K562 (cell line): ENCODE data around the gene CLIC1. TPM values are rescaled to one million over a fixed set of nuclear protein-coding genes. Genes with fewer than 3 reads are reported as not detected.

Experiments used
- BHLHE40 ChIP-seq: IDR thresholded peaks from 2 replicates; pipeline ENCODE4 v1.6.1; 2011; ENCODE audit warnings: low read length, improper control_type of control experiment
- EP300 ChIP-seq: IDR thresholded peaks from 2 replicates; pipeline ENCODE4 v1.6.1; 2012; ENCODE audit warnings: low read length, improper control_type of control experiment
- EP400 ChIP-seq: fragments of 450-650 bp; IDR thresholded peaks from 2 replicates; pipeline ENCODE4 v1.6.1; 2017; ENCODE audit warnings: antibody characterized with exemption, mild to moderate bottlenecking, moderate library complexity
- EZH2 ChIP-seq: IDR thresholded peaks from 2 replicates; pipeline ENCODE4 v1.6.1; 2012; ENCODE audit warnings: low read depth, mild to moderate bottlenecking, inconsistent platforms, low read length, borderline replicate concordance
- HOMEZ ChIP-seq: fragments of 250-450 bp; sonication (Bioruptor Pico); IDR thresholded peaks from 2 replicates; pipeline ENCODE4 v1.4.0; 2020; ENCODE audit warnings: mild to moderate bottlenecking, moderate library complexity
- NKRF ChIP-seq: fragments of 450-650 bp; IDR thresholded peaks from 2 replicates; pipeline ENCODE4 v1.6.1; 2016; ENCODE audit warnings: borderline replicate concordance
- NRF1 ChIP-seq, 2 experiments: fragments of 450-650 bp; IDR thresholded peaks in 1 of 2; conservative IDR thresholded peaks in 1 of 2; 2 replicates each; pipeline ENCODE4 v1.6.1; 2014; ENCODE audit warnings: mild to moderate bottlenecking in 2 of 2
- POLR2A ChIP-seq: fragments of 450-650 bp; conservative IDR thresholded peaks from 2 replicates; pipeline ENCODE4 v1.6.1; 2016
- RNF219 ChIP-seq: fragments of 250-450 bp; sonication (Bioruptor Pico); IDR thresholded peaks from 2 replicates; pipeline ENCODE4 v1.5.0; 2022; ENCODE audit warnings: mild to moderate bottlenecking
- TCF7L2 ChIP-seq: fragments of 150-350 bp; IDR thresholded peaks from 2 replicates; pipeline ENCODE4 v1.6.1; 2016; ENCODE audit warnings: low read depth, mild to moderate bottlenecking, low read length, moderate library complexity
- ZC3H11A ChIP-seq: IDR thresholded peaks from 2 replicates; pipeline ENCODE4 v1.6.1; 2012; ENCODE audit warnings: low read depth, low read length, improper control_type of control experiment
- ZNF165 ChIP-seq: fragments of 250-450 bp; sonication (Bioruptor Pico); IDR thresholded peaks from 2 replicates; pipeline ENCODE4 v1.4.0; 2020; ENCODE audit warnings: borderline replicate concordance
- ZNF212 ChIP-seq: fragments of 450-650 bp; formaldehyde crosslinking; IDR thresholded peaks from 2 replicates; pipeline ENCODE4 v1.4.0; 2020; ENCODE audit warnings: mild to moderate bottlenecking
- ZNF311 ChIP-seq: fragments of 250-450 bp; sonication (Bioruptor Pico); IDR thresholded peaks from 2 replicates; pipeline ENCODE4 v1.4.0; 2020; ENCODE audit warnings: mild to moderate bottlenecking, moderate library complexity
- ZNF518B ChIP-seq: fragments of 250-450 bp; sonication (Bioruptor Pico); IDR thresholded peaks from 2 replicates; pipeline ENCODE4 v1.5.0; 2021; ENCODE audit warnings: mild to moderate bottlenecking, moderate library complexity
- ZSCAN29 ChIP-seq: fragments of 450-650 bp; IDR thresholded peaks from 2 replicates; pipeline ENCODE4 v1.6.1; 2017
- polyA plus RNA-seq, 8 experiments: library from polyadenylated mRNA; depleted of rRNA in 4 of 8; stranded (reverse) in 5 of 8; unstranded in 3 of 8; fragments of >200 nt; fragmentation: Nextera tagmentation in 2 of 8; fragmentation: Illumina TruSeq in 1 of 8; extraction: Ambion mirVana in 2 of 8; extraction: Trizol in 1 of 8; gene quantifications; 2 replicates each; pipeline versions ENCODE4 v1.2.1 to v1.2.3, GENCODE V29; 2011 to 2014; ENCODE audit warnings: inconsistent platforms in 1 of 8, missing spikeins in 1 of 8
- total RNA-seq, 7 experiments: library from RNA; depleted of rRNA in 6 of 7; stranded (reverse); fragments of >200 nt in 6 of 7; fragmentation: Illumina TruSeq in 2 of 7; extraction: Trizol in 2 of 7; gene quantifications; 2 replicates each; pipeline versions ENCODE4 v1.2.1 to v1.2.3, GENCODE V29; 2011 to 2021; ENCODE audit warnings: low replicate concordance in 1 of 7

The CLIC1 gene
- total and polyA plus RNA-seq, 9 of the 15 experiments (the other 6 are each of a cell fraction or from before 2014, with no cell fraction given), result 1,267 to 2,419 (median 1,808) TPM

GRCh38 chr6:31725502-31726350, 10.6 kb downstream of the CLIC1 start (continued):
- TF ChIP-seq ZNF518B (no peak), POLR2A (peak; percentile 55; the same call in 1 of the 2 replicates), ZNF212 (CRISPR knock-in tag) (peak; percentile 73; the same call in 1 of the 2 replicates), NKRF (peak; percentile 35), EP300 (no peak), ZC3H11A (no peak), EZH2 (no peak), EP400 (no peak), NRF1 (conservative IDR thresholded peaks at IDR 0.05 in 1 of 2, IDR thresholded peaks at IDR 0.05 in 1 of 2) (peak; percentile 27 to 29; a peak in 1 of 4 replicates), BHLHE40 (peak; percentile 76), ZNF311 (no peak), TCF7L2 (no peak), HOMEZ (peak; percentile 47; the same call in 1 of the 2 replicates), ZSCAN29 (no peak), ZNF165 (0 out of 2 replicates have a peak, but pooled peaks have one; percentile 84), RNF219 (CRISPR knock-in tag) (no peak)
